ENCODE results near the gene MROH2A. TPM values are rescaled to one million over a fixed set of nuclear protein-coding genes. Genes with fewer than 3 reads are reported as not detected.

Gene MROH2A
- total RNA-seq, 2 experiments from 2014 or later: not detected

GRCh38 chr2:233758141-233758540, 20.0 kb upstream of the MROH2A start:
- Mint-ChIP-seq H3K4me1 (no peaks in the 10 kb centered on the region), H3K27ac (no peak overlapping the region), H3K9me3 (peaks cover 1% of the 10 kb centered on the region), H3K36me3 (no peaks in the 10 kb centered on the region), H3K4me3 (no peak overlapping the region), H3K27me3 (peaks cover 4% of the 10 kb centered on the region)
- no peak for DNase-seq

GRCh38 chr2:233758849-233759248, 19.3 kb upstream of the MROH2A start:
- Mint-ChIP-seq H3K27ac (no peak overlapping the region), H3K27me3 (peaks cover 11% of the 10 kb centered on the region), H3K36me3 (no peaks in the 10 kb centered on the region), H3K9me3 (peaks cover 1% of the 10 kb centered on the region), H3K4me3 (no peak overlapping the region), H3K4me1 (no peaks in the 10 kb centered on the region)
- DNase-seq: no peak

DNA sequence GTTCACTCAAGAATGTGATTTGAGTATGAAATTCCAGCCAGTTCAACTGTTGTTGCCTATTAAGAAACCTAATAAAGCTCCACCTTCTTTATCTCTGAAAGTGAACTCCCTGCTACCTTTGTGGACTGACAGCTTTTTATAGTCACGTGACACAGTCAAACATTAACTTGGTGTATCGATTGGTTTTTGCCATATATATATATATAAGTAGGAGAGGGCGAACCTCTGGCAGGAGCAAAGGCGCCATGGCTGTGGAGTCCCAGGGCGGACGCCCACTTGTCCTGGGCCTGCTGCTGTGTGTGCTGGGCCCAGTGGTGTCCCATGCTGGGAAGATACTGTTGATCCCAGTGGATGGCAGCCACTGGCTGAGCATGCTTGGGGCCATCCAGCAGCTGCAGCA, 18.1 kb upstream of the MROH2A start, which contains the start of gene UGT1A1:
TSS of gene UGT1A1 (plus strand) at position 228 of the 400 bp plus-strand sequence. CDS start at position 246, 18 bp downstream.
- H3K4me3 Mint-ChIP-seq: no peak within 1 kb of the TSS
- no peak within 1 kb of the TSS for H3K27ac Mint-ChIP-seq
- no peaks in the 10 kb centered on the region for H3K4me1 Mint-ChIP-seq
- no peaks in the 10 kb centered on the region for H3K36me3 Mint-ChIP-seq
- H3K9me3 Mint-ChIP-seq: peaks cover under 1% of the 10 kb centered on the region
- no peak for DNase-seq
- H3K27me3 Mint-ChIP-seq: peaks cover 19% of the 10 kb centered on the region

DNA sequence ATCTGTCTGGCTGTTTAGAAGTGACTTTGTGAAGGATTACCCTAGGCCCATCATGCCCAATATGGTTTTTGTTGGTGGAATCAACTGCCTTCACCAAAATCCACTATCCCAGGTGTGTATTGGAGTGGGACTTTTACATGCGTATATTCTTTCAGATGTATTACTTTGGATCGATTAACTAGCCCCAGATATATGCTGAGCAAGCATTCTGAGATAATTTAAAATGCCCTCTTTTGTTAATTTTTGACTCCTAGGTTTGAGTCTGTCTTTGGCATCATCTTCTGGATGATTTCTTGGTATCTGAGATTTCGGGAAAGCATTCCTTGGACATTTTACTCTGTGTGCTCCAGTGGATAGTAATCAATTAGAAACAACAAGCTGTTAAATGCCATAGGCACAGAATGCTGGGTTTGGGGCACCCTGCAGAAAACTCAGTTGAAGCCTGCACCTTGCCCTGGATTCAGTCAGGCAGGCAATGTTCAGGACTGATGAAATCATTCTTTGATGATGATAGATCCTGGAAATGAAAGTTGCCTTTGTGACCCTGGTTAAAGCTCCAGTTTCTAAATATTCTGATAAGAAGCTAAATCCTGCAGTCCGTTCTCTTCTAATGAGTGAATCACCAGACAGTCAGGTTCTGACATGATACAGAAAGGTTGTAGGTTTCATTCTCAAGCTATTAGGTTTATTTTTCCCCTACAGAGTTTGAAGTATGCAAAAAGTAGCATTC, 16.9 kb upstream of the MROH2A start:
- no peak overlapping the region for H3K27ac Mint-ChIP-seq
- H3K4me1 Mint-ChIP-seq: no peaks in the 10 kb centered on the region
- H3K9me3 Mint-ChIP-seq: no peaks in the 10 kb centered on the region
- H3K27me3 Mint-ChIP-seq: peaks cover 20% of the 10 kb centered on the region
- no peak overlapping the region for H3K4me3 Mint-ChIP-seq
- H3K36me3 Mint-ChIP-seq: no peaks in the 10 kb centered on the region
- DNase-seq: no peak

DNA sequence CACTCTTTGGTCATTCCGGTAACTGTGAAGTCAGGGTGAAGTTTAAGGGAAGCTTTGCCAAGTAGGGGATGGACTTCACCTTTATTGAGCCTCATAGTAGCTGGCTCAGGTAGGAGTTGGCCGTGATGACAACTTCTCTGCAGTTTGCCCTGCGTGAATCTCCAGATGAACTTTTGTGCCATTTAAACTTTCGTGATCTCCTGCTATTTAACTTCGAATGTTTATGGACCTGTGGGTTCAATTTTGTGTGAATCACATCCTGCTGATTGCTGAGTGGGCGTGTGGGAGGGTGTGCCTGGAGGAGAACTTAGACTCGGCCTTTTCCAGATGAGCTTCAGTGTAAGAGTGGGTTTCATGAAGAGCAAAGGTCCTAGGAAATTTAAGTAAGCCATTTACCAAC, 13.9 kb upstream of the MROH2A start:
- peaks cover 34% of the 10 kb centered on the region for H3K27me3 Mint-ChIP-seq
- H3K4me3 Mint-ChIP-seq: no peak overlapping the region
- no peaks in the 10 kb centered on the region for H3K9me3 Mint-ChIP-seq
- H3K4me1 Mint-ChIP-seq: no peaks in the 10 kb centered on the region
- DNase-seq: no peak
- no peak overlapping the region for H3K27ac Mint-ChIP-seq
- no peaks in the 10 kb centered on the region for H3K36me3 Mint-ChIP-seq

DNA sequence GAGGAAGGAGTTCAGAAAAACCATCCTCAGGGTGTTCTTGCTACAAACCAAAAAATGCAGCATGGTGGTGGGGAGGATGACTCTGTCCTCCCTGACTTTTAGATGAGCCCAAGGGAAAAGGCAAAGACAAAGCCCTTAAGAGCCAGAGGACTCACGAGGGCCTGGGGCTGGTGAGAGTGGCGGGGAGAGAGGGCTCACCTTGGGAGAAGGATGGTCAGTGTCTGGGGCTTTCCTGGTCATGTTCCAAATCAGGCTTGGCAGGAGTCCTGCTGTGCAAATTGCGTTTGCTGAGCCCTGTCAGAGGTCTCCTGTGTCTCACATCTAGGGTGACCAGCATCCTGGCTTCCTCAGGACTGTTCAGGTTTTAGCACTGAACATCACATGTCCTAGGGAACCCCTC, 13.4 kb upstream of the MROH2A start:
- no peak for DNase-seq
- H3K4me1 Mint-ChIP-seq: no peaks in the 10 kb centered on the region
- peaks cover 37% of the 10 kb centered on the region for H3K27me3 Mint-ChIP-seq
- H3K36me3 Mint-ChIP-seq: no peaks in the 10 kb centered on the region
- no peak overlapping the region for H3K4me3 Mint-ChIP-seq
- no peaks in the 10 kb centered on the region for H3K9me3 Mint-ChIP-seq
- H3K27ac Mint-ChIP-seq: no peak overlapping the region

GRCh38 chr2:233766416-233766815, 11.7 kb upstream of the MROH2A start:
- Mint-ChIP-seq H3K4me3 (no peak overlapping the region), H3K27ac (no peak overlapping the region)

DNA sequence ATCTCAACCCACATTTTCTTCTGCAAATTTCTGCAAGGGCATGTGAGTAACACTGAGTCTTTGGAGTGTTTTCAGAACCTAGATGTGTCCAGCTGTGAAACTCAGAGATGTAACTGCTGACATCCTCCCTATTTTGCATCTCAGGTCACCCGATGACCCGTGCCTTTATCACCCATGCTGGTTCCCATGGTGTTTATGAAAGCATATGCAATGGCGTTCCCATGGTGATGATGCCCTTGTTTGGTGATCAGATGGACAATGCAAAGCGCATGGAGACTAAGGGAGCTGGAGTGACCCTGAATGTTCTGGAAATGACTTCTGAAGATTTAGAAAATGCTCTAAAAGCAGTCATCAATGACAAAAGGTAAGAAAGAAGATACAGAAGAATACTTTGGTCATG, 10.1 kb upstream of the MROH2A start:
- no peak for DNase-seq

More at GRCh38 chr2:233766416-233766815, 11.7 kb upstream of the MROH2A start:
- no peaks in the 10 kb centered on the region for H3K4me1 Mint-ChIP-seq
- H3K36me3 Mint-ChIP-seq: no peaks in the 10 kb centered on the region
- H3K27me3 Mint-ChIP-seq: peaks cover 39% of the 10 kb centered on the region
- H3K9me3 Mint-ChIP-seq: no peaks in the 10 kb centered on the region
- no peak for DNase-seq

GRCh38 chr2:233769260-233769659, 8.9 kb upstream of the MROH2A start:
- Mint-ChIP-seq H3K27ac (no peak overlapping the region), H3K27me3 (peaks cover 31% of the 10 kb centered on the region), H3K4me3 (no peak overlapping the region), H3K4me1 (no peaks in the 10 kb centered on the region), H3K9me3 (no peaks in the 10 kb centered on the region), H3K36me3 (no peaks in the 10 kb centered on the region)
- DNase-seq: no peak

More for the DNA sequence above, 10.1 kb upstream of the MROH2A start:
- Mint-ChIP-seq H3K9me3 (no peaks in the 10 kb centered on the region), H3K27ac (no peak overlapping the region), H3K36me3 (no peaks in the 10 kb centered on the region), H3K4me3 (no peak overlapping the region), H3K27me3 (peaks cover 40% of the 10 kb centered on the region), H3K4me1 (no peaks in the 10 kb centered on the region)

- no peak for DNase-seq
- no peaks in the 10 kb centered on the region for H3K36me3 Mint-ChIP-seq
- no peak overlapping the region for H3K27ac Mint-ChIP-seq
- no peak overlapping the region for H3K4me3 Mint-ChIP-seq
- H3K27me3 Mint-ChIP-seq: peaks cover 24% of the 10 kb centered on the region
- peaks cover 7% of the 10 kb centered on the region for H3K9me3 Mint-ChIP-seq
- H3K4me1 Mint-ChIP-seq: no peaks in the 10 kb centered on the region
Observed at GRCh38 chr2:233772153-233772552, 6.0 kb upstream of the MROH2A start.

DNA sequence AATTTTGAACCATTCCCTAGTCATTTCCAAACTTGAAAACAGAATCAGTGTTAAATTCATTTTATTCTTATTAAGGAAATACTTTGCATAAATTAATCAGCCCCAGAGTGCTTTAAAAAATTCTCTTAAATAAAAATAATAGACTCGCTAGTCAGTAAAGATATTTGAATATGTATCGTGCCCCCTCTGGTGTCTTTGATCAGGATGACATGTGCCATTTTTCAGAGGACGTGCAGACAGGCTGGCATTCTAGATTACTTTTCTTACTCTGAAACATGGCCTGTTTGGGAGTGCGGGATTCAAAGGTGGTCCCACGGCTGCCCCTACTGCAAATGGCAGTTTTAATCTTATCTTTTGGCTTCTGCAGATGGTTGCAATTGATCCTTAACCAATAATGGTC, 5.5 kb upstream of the MROH2A start:
- no peaks in the 10 kb centered on the region for H3K36me3 Mint-ChIP-seq
- no peak for DNase-seq
- H3K9me3 Mint-ChIP-seq: peaks cover 7% of the 10 kb centered on the region
- no peak overlapping the region for H3K27ac Mint-ChIP-seq
- no peak overlapping the region for H3K4me3 Mint-ChIP-seq
- peaks cover 26% of the 10 kb centered on the region for H3K27me3 Mint-ChIP-seq
- H3K4me1 Mint-ChIP-seq: no peaks in the 10 kb centered on the region

DNA sequence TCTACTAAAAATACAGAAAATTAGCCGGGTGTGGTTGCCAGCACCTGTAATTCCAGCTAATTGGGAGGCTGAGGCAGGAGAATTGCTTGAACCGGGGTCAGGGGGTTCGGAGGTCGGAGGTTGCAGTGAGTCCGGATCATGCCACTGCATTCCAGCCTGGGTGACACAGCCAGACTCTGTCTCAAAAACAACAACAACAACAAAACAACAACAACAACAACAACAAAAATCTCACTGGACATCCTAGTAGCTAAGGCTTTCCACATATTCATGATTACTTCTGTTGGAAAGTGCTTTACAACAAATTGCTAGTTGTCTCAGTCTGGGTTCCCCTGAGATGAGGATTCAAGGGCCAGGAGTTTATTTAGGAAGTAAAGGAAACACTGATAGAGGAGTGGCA, 4.3 kb upstream of the MROH2A start:
- H3K4me1 Mint-ChIP-seq: no peaks in the 10 kb centered on the region
- no peaks in the 10 kb centered on the region for H3K36me3 Mint-ChIP-seq
- no peak overlapping the region for H3K4me3 Mint-ChIP-seq
- no peak for DNase-seq
- peaks cover 19% of the 10 kb centered on the region for H3K27me3 Mint-ChIP-seq
- no peak overlapping the region for H3K27ac Mint-ChIP-seq
- peaks cover 7% of the 10 kb centered on the region for H3K9me3 Mint-ChIP-seq

GRCh38 chr2:233775414-233775813, 2.7 kb upstream of the MROH2A start:
- Mint-ChIP-seq H3K4me3 (no peak overlapping the region), H3K27ac (no peak overlapping the region), H3K9me3 (peaks cover 7% of the 10 kb centered on the region), H3K36me3 (no peaks in the 10 kb centered on the region), H3K4me1 (no peaks in the 10 kb centered on the region), H3K27me3 (peaks cover 15% of the 10 kb centered on the region)
- DNase-seq: no peak

GRCh38 chr2:233779722-233780121, 1.6 kb downstream of the MROH2A start:
- H3K4me3 Mint-ChIP-seq: no peak overlapping the region
- no peak for DNase-seq
- H3K27me3 Mint-ChIP-seq: peaks cover 8% of the 10 kb centered on the region
- no peak overlapping the region for H3K27ac Mint-ChIP-seq
- peaks cover 12% of the 10 kb centered on the region for H3K9me3 Mint-ChIP-seq
- H3K4me1 Mint-ChIP-seq: no peaks in the 10 kb centered on the region
- no peaks in the 10 kb centered on the region for H3K36me3 Mint-ChIP-seq

GRCh38 chr2:233780771-233781170, 2.6 kb downstream of the MROH2A start:
- no peak for DNase-seq
- Mint-ChIP-seq H3K27me3 (peaks cover 10% of the 10 kb centered on the region), H3K4me3 (no peak overlapping the region), H3K9me3 (peaks cover 11% of the 10 kb centered on the region), H3K4me1 (no peaks in the 10 kb centered on the region), H3K27ac (no peak overlapping the region), H3K36me3 (no peaks in the 10 kb centered on the region)

DNA sequence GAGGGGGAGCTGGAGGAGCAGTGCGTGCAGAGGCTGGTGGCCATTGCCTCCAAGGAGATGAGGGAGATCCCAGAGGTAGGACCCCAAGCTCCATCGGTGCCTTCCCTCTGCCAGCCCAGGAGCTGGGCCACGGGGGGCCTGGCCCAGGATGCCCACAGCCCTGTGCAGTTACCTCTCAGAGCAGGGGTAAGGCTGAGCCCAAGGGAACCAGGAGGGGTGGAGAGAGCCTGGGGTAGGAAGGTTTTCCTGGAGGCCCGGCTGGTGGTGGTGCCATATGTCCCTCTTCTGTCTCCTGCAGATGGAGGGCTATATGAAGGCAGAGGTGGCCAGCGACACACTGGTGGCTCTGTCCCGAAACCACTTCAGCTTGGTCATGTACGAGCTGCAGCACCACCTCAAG, 11.4 kb downstream of the MROH2A start:
- DNase-seq: no peak
- Mint-ChIP-seq H3K27ac (no peak overlapping the region), H3K4me1 (no peaks in the 10 kb centered on the region), H3K36me3 (no peaks in the 10 kb centered on the region), H3K9me3 (peaks cover 4% of the 10 kb centered on the region), H3K4me3 (no peak overlapping the region), H3K27me3 (peaks cover 10% of the 10 kb centered on the region)
